ENCODE measurements around the gene CRMP1. TPM values are rescaled to one million over a fixed set of nuclear protein-coding genes. Genes with fewer than 3 reads are reported as not detected.

The CRMP1 gene
- polyA plus RNA-seq (0.01 to 0.03 TPM in 2 of 3 replicates, not detected in the other), polyA minus RNA-seq (not detected in 3 replicates)
- polyA plus RNA-seq (2011; ENCODE audit: low read depth) = 0.29 TPM
- polyA plus RNA-seq (2011; cell fraction: cytosol; rRNA removed) = 0.06 TPM in 2 replicates
- 0.06 and 0.13 TPM in 2 replicates for polyA plus RNA-seq (2011; cell fraction: nucleus; rRNA removed)
- polyA plus RNA-seq (2012; ENCODE audit: low replicate concordance) = 2.9 and 5.3 TPM in 2 replicates
- not detected for polyA minus RNA-seq (2011; cell fraction: cytosol; rRNA and poly(A)+ RNA removed)
- not detected in 2 replicates for polyA minus RNA-seq (2011; cell fraction: nucleus; rRNA and poly(A)+ RNA removed)

DNA sequence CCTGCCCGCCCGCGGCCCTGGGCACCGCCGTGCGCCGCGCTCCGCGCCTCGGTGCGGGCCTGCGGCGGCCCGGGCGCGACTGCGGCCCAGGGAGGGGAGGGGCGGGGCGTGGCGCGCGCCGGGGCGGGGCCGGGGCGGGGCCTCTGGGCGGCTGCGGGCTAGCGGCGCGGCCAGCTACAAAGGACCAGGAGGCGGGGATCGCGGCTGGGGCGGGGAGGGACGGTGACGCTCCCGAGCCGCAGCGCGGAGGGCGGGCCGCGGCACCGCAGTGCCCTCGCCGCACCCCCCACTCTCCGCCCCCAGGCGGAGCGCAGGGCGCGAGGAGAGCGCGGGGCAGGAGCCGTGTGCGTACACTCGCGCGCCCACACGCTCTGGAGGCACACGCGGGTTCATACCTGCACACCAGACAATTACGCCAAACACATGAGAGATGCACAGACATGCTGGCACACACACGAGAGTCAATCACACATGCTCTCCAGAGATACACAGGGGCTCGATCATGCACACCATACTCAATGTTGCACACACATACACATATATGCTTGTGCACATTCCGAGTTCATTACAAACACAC, at the start of gene CRMP1:
Gene CRMP1 (minus strand): TSS at position 83 of the 577 bp plus-strand sequence. CDS start 117 bp downstream, outside the sequence.
- no peak for DNase-seq (ENCODE audit: low read depth, low spot score)
- Histone ChIP-seq H2AFZ (ENCODE audit: control insufficient read depth, low read length) (no peak within 1 kb of the TSS), H3K79me2 (ENCODE audit: control insufficient read depth, insufficient read depth, low read length) (no peaks in the 10 kb centered on the region), H3K9me1 (ENCODE audit: control insufficient read depth, extremely low read depth, insufficient read depth, low read length) (no peaks in the 10 kb centered on the region), H3K9me3 (ENCODE audit: control insufficient read depth, low read depth, low read length) (no peaks in the 10 kb centered on the region), H4K20me1 (ENCODE audit: control insufficient read depth, extremely low read depth, insufficient read depth, low read length) (no peaks in the 10 kb centered on the region), H3K4me1 (ENCODE audit: control insufficient read depth, extremely low read depth, insufficient read depth, low read length) (no peaks in the 10 kb centered on the region), H3K4me3 (ENCODE audit: control insufficient read depth in 2 of 3, extremely low read depth in 1 of 3, insufficient read depth in 2 of 3, low read depth in 1 of 3, low read length in 3 of 3) (no peak within 1 kb of the TSS), H3K9ac (ENCODE audit: control insufficient read depth, extremely low read depth, insufficient read depth, low read length) (no peak within 1 kb of the TSS), H3K4me2 (ENCODE audit: control insufficient read depth, extremely low read depth, insufficient read depth, low read depth, low read length) (no peak within 1 kb of the TSS), H3K27me3 (ENCODE audit: control insufficient read depth, extremely low read depth, insufficient read depth, low read length) (peaks cover 75% of the 10 kb centered on the region), H3K27ac (ENCODE audit: control insufficient read depth, insufficient read depth, low read length) (no peak within 1 kb of the TSS), H3K36me3 (ENCODE audit: control insufficient read depth in 2 of 2, extremely low read depth in 1 of 2, insufficient read depth in 2 of 2, low read length in 2 of 2) (no peaks in the 10 kb centered on the region)
- dilution Hi-C loops (cut with MboI; ENCODE audit: extremely low pct_ligation_motif_present, low sequenced_read_pairs) = no loop called here
- no peak for FAIRE-seq
- TF ChIP-seq, protein P1, sequence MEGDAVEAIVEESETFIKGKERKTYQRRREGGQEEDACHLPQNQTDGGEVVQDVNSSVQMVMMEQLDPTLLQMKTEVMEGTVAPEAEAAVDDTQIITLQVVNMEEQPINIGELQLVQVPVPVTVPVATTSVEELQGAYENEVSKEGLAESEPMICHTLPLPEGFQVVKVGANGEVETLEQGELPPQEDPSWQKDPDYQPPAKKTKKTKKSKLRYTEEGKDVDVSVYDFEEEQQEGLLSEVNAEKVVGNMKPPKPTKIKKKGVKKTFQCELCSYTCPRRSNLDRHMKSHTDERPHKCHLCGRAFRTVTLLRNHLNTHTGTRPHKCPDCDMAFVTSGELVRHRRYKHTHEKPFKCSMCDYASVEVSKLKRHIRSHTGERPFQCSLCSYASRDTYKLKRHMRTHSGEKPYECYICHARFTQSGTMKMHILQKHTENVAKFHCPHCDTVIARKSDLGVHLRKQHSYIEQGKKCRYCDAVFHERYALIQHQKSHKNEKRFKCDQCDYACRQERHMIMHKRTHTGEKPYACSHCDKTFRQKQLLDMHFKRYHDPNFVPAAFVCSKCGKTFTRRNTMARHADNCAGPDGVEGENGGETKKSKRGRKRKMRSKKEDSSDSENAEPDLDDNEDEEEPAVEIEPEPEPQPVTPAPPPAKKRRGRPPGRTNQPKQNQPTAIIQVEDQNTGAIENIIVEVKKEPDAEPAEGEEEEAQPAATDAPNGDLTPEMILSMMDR (optimal IDR thresholded peaks at IDR 0.05 in 1 of 3, IDR thresholded peaks at IDR 0.05 in 1 of 3, conservative IDR thresholded peaks at IDR 0.05 in 1 of 3; ENCODE audit: extremely low read depth in 1 of 3, insufficient read depth in 2 of 3, low read length in 3 of 3) = no peak
- no peak for TF ChIP-seq EZH2 (IDR thresholded peaks at IDR 0.05; ENCODE audit: low read length)

DNA sequence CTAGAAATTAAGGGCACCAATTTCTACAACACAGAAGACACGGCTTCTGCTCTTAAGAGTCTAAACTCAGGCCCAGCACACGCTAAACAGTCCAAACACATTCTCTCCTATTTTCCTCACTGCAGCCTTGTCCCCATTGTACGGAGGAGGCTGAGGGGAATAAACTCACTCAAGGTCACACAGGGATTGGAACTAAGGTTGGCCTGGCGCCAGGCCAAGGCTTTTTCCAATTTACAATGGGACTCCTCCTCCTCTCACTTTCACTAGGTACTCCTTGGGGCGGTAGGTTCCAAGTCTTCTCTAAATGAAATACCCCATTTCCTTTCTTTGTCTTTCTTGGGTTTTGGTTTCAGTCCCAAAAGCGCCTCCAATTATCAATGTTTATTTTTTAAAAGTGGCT, 48.7 kb upstream of the CRMP1 start:
- Histone ChIP-seq H2AFZ (ENCODE audit: control insufficient read depth, low read length) (no peak overlapping the region), H4K20me1 (ENCODE audit: control insufficient read depth, extremely low read depth, insufficient read depth, low read length) (no peaks in the 10 kb centered on the region), H3K4me2 (ENCODE audit: control insufficient read depth, extremely low read depth, insufficient read depth, low read depth, low read length) (no peak overlapping the region), H3K9me1 (ENCODE audit: control insufficient read depth, extremely low read depth, insufficient read depth, low read length) (no peaks in the 10 kb centered on the region), H3K79me2 (ENCODE audit: control insufficient read depth, insufficient read depth, low read length) (no peaks in the 10 kb centered on the region), H3K9me3 (ENCODE audit: control insufficient read depth, low read depth, low read length) (no peaks in the 10 kb centered on the region), H3K9ac (ENCODE audit: control insufficient read depth, extremely low read depth, insufficient read depth, low read length) (no peak overlapping the region), H3K36me3 (ENCODE audit: control insufficient read depth in 2 of 2, extremely low read depth in 1 of 2, insufficient read depth in 2 of 2, low read length in 2 of 2) (no peaks in the 10 kb centered on the region), H3K4me1 (ENCODE audit: control insufficient read depth, extremely low read depth, insufficient read depth, low read length) (no peaks in the 10 kb centered on the region), H3K4me3 (ENCODE audit: control insufficient read depth in 2 of 3, extremely low read depth in 1 of 3, insufficient read depth in 2 of 3, low read depth in 1 of 3, low read length in 3 of 3) (no peak overlapping the region), H3K27ac (ENCODE audit: control insufficient read depth, insufficient read depth, low read length) (no peak overlapping the region), H3K27me3 (ENCODE audit: control insufficient read depth, extremely low read depth, insufficient read depth, low read length) (no peaks in the 10 kb centered on the region)
- FAIRE-seq (no peak), DNase-seq (ENCODE audit: low read depth, low spot score) (no peak)
- TF ChIP-seq, protein P1 (optimal IDR thresholded peaks at IDR 0.05 in 1 of 3, IDR thresholded peaks at IDR 0.05 in 1 of 3, conservative IDR thresholded peaks at IDR 0.05 in 1 of 3; ENCODE audit: extremely low read depth in 1 of 3, insufficient read depth in 2 of 3, low read length in 3 of 3) = no peak
- TF ChIP-seq EZH2 (IDR thresholded peaks at IDR 0.05; ENCODE audit: low read length) = no peak
- dilution Hi-C loops (cut with MboI; ENCODE audit: extremely low pct_ligation_motif_present, low sequenced_read_pairs) = no loop called here

Data from keratinocyte (primary cell).